ENCODE results near the gene CDC27.

Gene CDC27

DNA sequence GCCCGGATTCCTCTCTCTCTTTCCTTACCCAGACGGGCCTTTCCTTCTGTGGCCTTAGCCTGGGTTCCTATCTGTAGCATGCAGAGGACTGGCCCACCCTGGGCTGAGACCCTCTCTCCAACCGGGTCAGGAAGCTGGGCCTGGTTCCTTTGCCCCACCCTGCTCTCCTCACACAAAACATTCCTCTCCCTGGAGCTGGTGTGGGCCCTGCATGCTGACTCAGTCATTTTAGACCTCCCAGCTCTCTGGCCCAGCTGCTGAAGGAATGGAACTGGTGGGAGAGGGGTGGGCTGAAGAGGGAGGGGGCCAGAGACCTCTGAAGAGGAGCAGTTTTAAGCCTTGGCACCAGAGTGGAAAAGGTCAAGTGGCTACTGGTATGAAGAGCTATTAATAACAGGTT is 21.0 kb upstream of the CDC27 start:
- no peak overlapping the region for H3K27ac ChIP-seq (ENCODE audit: low read length)
- no peaks in the 10 kb centered on the region for H4K20me1 ChIP-seq (ENCODE audit: insufficient read depth, low read length)
- no peak overlapping the region for H2AFZ ChIP-seq (ENCODE audit: low read depth, low read length)
- no peaks in the 10 kb centered on the region; the same call in 1 of the 2 replicates for H3K9me3 ChIP-seq (ENCODE audit: insufficient read depth, low read length)
- H3K4me1 ChIP-seq (ENCODE audit: low read length) = peaks cover 38% of the 10 kb centered on the region
- H3K79me2 ChIP-seq (ENCODE audit: low read length) = no peaks in the 10 kb centered on the region
- H3K27me3 ChIP-seq (ENCODE audit: low read depth, low read length) = peaks cover 3% of the 10 kb centered on the region; the same call in 1 of the 2 replicates
- TF ChIP-seq, protein P1, sequence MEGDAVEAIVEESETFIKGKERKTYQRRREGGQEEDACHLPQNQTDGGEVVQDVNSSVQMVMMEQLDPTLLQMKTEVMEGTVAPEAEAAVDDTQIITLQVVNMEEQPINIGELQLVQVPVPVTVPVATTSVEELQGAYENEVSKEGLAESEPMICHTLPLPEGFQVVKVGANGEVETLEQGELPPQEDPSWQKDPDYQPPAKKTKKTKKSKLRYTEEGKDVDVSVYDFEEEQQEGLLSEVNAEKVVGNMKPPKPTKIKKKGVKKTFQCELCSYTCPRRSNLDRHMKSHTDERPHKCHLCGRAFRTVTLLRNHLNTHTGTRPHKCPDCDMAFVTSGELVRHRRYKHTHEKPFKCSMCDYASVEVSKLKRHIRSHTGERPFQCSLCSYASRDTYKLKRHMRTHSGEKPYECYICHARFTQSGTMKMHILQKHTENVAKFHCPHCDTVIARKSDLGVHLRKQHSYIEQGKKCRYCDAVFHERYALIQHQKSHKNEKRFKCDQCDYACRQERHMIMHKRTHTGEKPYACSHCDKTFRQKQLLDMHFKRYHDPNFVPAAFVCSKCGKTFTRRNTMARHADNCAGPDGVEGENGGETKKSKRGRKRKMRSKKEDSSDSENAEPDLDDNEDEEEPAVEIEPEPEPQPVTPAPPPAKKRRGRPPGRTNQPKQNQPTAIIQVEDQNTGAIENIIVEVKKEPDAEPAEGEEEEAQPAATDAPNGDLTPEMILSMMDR (IDR thresholded peaks at IDR 0.05; ENCODE audit: low read depth, low read length) = no peak
- TF ChIP-seq EZH2phosphoT487 (IDR thresholded peaks at IDR 0.05; ENCODE audit: low read depth) = no peak
- H3K9ac ChIP-seq (ENCODE audit: low read length) = no peak overlapping the region
- H3K36me3 ChIP-seq (replicated peaks; ENCODE audit: low read depth, low read length) = no peaks in the 10 kb centered on the region
- no peak overlapping the region for H3K4me3 ChIP-seq (ENCODE audit: low read length)
- H3K4me2 ChIP-seq (ENCODE audit: low read length) = no peak overlapping the region

DNA sequence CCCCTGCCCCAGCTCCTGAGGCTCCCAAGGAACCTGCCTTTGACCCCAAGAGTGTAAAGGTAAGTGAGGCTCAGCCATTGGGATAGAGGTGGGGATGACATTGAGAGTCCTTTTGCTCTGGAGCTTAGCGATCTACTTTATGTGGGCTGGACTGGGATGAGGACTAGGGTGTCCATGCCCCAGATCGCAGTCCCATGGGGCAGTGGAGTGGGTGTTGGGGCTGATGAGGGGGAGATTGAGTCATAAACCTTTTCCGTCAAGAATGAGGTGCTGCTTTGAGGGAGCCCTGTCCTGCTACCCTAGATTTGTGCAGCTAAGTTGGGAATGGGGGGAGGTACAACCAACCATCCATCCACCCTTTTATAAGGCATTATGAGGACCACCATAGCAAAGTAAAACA is 20.4 kb upstream of the CDC27 start:
- H3K27me3 ChIP-seq (ENCODE audit: low read depth, low read length) = peaks cover 3% of the 10 kb centered on the region; the same call in 1 of the 2 replicates
- H3K4me2 ChIP-seq (ENCODE audit: low read length) = no peak overlapping the region
- peaks cover 44% of the 10 kb centered on the region for H3K4me1 ChIP-seq (ENCODE audit: low read length)
- TF ChIP-seq, protein P1 (IDR thresholded peaks at IDR 0.05; ENCODE audit: low read depth, low read length) = no peak
- TF ChIP-seq EZH2phosphoT487 (IDR thresholded peaks at IDR 0.05; ENCODE audit: low read depth) = no peak
- H3K9ac ChIP-seq (ENCODE audit: low read length) = no peak overlapping the region
- H2AFZ ChIP-seq (ENCODE audit: low read depth, low read length) = no peak overlapping the region
- H3K4me3 ChIP-seq (ENCODE audit: low read length) = no peak overlapping the region
- no peaks in the 10 kb centered on the region; the same call in 1 of the 2 replicates for H3K9me3 ChIP-seq (ENCODE audit: insufficient read depth, low read length)
- no peaks in the 10 kb centered on the region for H3K79me2 ChIP-seq (ENCODE audit: low read length)
- no peak overlapping the region for H3K27ac ChIP-seq (ENCODE audit: low read length)
- no peaks in the 10 kb centered on the region for H4K20me1 ChIP-seq (ENCODE audit: insufficient read depth, low read length)
- no peaks in the 10 kb centered on the region for H3K36me3 ChIP-seq (replicated peaks; ENCODE audit: low read depth, low read length)

DNA sequence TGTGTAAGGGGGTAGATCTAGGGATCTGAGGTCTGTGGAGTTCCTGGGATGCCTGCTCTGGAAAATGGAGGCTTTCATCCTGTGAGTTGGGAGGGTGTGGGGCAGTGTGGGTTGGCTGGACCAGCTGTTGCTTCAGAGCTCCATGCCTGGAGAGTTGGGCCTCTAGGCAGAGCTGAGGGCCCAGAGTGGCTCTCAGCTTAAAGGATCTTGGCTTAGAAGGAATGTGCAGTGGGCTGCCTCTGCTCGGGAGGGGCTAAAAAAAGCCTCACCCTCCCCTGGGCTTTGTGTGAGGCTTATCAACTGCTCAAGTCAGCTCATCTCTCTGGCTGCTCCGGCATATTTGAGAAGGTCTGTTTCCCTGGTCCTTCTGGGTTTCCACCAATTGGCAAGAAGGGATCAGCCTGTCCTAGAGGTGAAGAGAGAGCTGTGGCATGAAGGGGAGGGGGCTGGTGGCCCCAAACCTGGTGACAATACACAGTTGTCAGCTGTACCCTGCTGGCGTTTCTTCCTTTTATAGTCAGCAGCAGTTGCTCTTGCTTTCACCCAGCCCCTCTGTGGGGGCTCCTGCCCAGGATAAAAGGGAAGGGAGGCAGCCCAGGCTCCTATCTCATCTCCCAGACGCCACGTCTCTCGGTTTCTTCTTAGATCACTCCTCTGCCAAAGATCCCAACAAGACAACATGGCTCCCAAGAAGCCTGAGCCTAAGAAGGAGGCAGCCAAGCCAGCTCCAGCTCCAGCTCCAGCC is 19.8 kb upstream of the CDC27 start, which contains the start of gene MYL4:
TSS of gene MYL4 (plus strand) at position 605 of the 745 bp plus-strand sequence. CDS start at position 680, 75 bp downstream.
- Histone ChIP-seq H3K36me3 (replicated peaks; ENCODE audit: low read depth, low read length) (no peaks in the 10 kb centered on the region), H3K4me1 (ENCODE audit: low read length) (peaks cover 49% of the 10 kb centered on the region), H3K9ac (ENCODE audit: low read length) (no peak within 1 kb of the TSS), H3K27me3 (ENCODE audit: low read depth, low read length) (peaks cover 3% of the 10 kb centered on the region; the same call in 1 of the 2 replicates), H3K9me3 (ENCODE audit: insufficient read depth, low read length) (no peaks in the 10 kb centered on the region; the same call in 1 of the 2 replicates), H4K20me1 (ENCODE audit: insufficient read depth, low read length) (no peaks in the 10 kb centered on the region), H2AFZ (ENCODE audit: low read depth, low read length) (no peak within 1 kb of the TSS), H3K27ac (ENCODE audit: low read length) (no peak within 1 kb of the TSS), H3K79me2 (ENCODE audit: low read length) (no peaks in the 10 kb centered on the region), H3K4me3 (ENCODE audit: low read length) (no peak within 1 kb of the TSS), H3K4me2 (ENCODE audit: low read length) (no peak within 1 kb of the TSS)
- TF ChIP-seq EZH2phosphoT487 (IDR thresholded peaks at IDR 0.05; ENCODE audit: low read depth) = no peak

DNA sequence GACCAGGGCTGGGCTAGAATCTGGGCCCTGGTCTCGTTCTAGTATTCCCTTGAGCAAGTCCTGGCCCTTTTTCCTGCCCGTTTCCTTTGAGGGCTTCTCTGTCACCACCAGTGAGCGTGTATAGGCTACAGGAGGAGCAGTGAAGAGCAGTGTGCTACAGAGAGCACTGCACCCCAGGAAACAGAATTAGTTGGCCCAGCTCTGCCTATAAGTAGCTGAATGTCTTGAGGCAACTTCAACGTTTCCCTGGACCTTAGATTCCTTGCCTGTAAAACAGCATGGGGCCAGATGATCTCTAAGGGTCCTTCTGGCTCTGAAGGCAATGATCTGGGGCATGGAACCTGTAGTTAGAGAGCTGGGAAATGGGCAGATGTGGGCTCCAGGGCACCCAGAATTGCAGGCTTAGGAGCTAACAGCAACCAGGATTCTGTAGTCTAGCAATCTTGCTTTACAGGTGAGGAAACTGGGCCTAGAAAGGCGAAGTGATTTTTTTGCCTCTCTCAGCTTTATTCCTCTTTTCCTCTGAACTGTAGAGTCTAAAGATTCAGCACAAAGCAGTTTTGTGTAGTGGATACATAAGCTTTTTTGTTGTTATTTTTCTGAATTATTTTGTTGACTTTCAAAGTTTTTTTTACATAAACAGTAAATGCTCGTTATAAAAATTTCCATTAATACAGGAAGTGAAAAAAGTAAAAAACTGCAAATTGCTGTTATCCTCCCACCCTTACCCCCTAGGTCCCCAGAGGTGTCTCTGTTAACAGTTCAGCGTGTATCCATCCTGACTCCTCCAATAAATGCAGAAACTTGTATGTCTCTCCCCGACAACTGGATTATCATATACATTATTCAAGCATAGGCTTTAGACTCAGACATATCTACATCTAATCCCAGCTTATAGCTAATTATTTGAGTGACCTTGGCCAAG is 18.3 kb upstream of the CDC27 start:
- H3K27ac ChIP-seq (ENCODE audit: low read length) = peak overlapping the region; percentile 55
- H3K79me2 ChIP-seq (ENCODE audit: low read length) = no peaks in the 10 kb centered on the region
- peak overlapping the region; percentile 19 for H3K4me2 ChIP-seq (ENCODE audit: low read length)
- no peaks in the 10 kb centered on the region; the same call in 1 of the 2 replicates for H3K9me3 ChIP-seq (ENCODE audit: insufficient read depth, low read length)
- H3K36me3 ChIP-seq (replicated peaks; ENCODE audit: low read depth, low read length) = no peaks in the 10 kb centered on the region
- H3K4me1 ChIP-seq (ENCODE audit: low read length) = peaks cover 50% of the 10 kb centered on the region
- no peak overlapping the region for H3K4me3 ChIP-seq (ENCODE audit: low read length)
- peaks cover 3% of the 10 kb centered on the region; the same call in 1 of the 2 replicates for H3K27me3 ChIP-seq (ENCODE audit: low read depth, low read length)
- H2AFZ ChIP-seq (ENCODE audit: low read depth, low read length) = peak overlapping the region; percentile 92
- no peaks in the 10 kb centered on the region for H4K20me1 ChIP-seq (ENCODE audit: insufficient read depth, low read length)
- TF ChIP-seq EZH2phosphoT487 (IDR thresholded peaks at IDR 0.05; ENCODE audit: low read depth) = no peak
- TF ChIP-seq, protein P1 (IDR thresholded peaks at IDR 0.05; ENCODE audit: low read depth, low read length) = no peak
- H3K9ac ChIP-seq (ENCODE audit: low read length) = peak overlapping the region; percentile 32; the same call in 1 of the 2 replicates

All from OCI-LY3 (cell line).